Osteocyte (in vitro differentiated cells): ENCODE data around the gene NGEF. TPM values are rescaled to one million over a fixed set of nuclear protein-coding genes. Genes with fewer than 3 reads are reported as not detected.

Experiments
- DNase-seq: peaks from one replicate; pipeline ENCODE4 v3.0.0; 2021; ENCODE audit warnings: mixed read lengths; ENCODE audit not compliant: unreplicated experiment; ENCODE audit errors: extremely low spot score
- H3K27ac Mint-ChIP-seq: one replicate; pipeline ENCODE4 v1.8.0; 2021; ENCODE audit warnings: mild to moderate bottlenecking, mixed read lengths; ENCODE audit not compliant: unreplicated experiment
- H3K27me3 Mint-ChIP-seq: one replicate; pipeline ENCODE4 v1.8.0; 2021; ENCODE audit warnings: mixed read lengths; ENCODE audit not compliant: unreplicated experiment
- H3K36me3 Mint-ChIP-seq: one replicate; pipeline ENCODE4 v1.8.0; 2021; ENCODE audit warnings: mixed read lengths; ENCODE audit not compliant: unreplicated experiment
- H3K4me1 Mint-ChIP-seq: one replicate; pipeline ENCODE4 v1.8.0; 2021; ENCODE audit warnings: mixed read lengths; ENCODE audit not compliant: unreplicated experiment
- H3K4me3 Mint-ChIP-seq: one replicate; pipeline ENCODE4 v1.8.0; 2021; ENCODE audit warnings: mild to moderate bottlenecking, moderate library complexity, mixed read lengths; ENCODE audit not compliant: unreplicated experiment
- H3K9me3 Mint-ChIP-seq: one replicate; pipeline ENCODE4 v1.8.0; 2021; ENCODE audit warnings: mixed read lengths; ENCODE audit not compliant: unreplicated experiment
- total RNA-seq: library from RNA; stranded (reverse); gene quantifications from 2 replicates; pipeline ENCODE4 v1.2.1, GENCODE V29; 2021
- TF ChIP-seq, protein P1 (sequence below): fragments of 200-600 bp; sonication (generic); IDR thresholded peaks from 2 replicates; pipeline ENCODE4 v1.5.0; 2021; ENCODE audit warnings: antibody characterized with exemption, mild to moderate bottlenecking, moderate library complexity

The NGEF gene
- total RNA-seq, 1 donor from 2014 or later, result 0.27 TPM

DNA sequence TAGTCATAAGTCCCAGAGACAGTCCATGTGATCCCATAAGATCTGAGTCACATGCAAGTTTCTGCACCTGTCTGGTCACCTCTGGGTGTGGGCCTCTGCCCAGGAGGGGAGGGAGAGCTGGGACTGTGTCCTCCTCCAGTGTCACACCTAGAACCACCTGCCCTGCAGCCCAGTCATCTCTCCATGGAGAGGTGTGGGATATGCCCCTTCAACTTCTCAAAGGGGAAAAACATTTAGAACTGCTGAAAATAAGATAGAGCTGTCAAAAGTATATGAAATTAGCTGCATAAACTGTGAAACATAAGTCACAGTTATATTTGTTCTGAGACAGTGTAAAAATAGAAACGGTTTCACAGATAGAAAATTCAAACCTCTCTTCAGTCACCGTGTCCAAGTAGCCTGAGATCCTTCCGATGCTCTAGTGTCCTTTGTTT lies 55.4 kb downstream of the NGEF start:
- no peak overlapping the region for H3K4me3 Mint-ChIP-seq
- H3K4me1 Mint-ChIP-seq, result no peaks in the 10 kb centered on the region
- peaks cover 3% of the 10 kb centered on the region for H3K9me3 Mint-ChIP-seq
- H3K36me3 Mint-ChIP-seq, result no peaks in the 10 kb centered on the region
- H3K27ac Mint-ChIP-seq, result no peak overlapping the region
- H3K27me3 Mint-ChIP-seq, result peaks cover 37% of the 10 kb centered on the region
- TF ChIP-seq, protein P1, sequence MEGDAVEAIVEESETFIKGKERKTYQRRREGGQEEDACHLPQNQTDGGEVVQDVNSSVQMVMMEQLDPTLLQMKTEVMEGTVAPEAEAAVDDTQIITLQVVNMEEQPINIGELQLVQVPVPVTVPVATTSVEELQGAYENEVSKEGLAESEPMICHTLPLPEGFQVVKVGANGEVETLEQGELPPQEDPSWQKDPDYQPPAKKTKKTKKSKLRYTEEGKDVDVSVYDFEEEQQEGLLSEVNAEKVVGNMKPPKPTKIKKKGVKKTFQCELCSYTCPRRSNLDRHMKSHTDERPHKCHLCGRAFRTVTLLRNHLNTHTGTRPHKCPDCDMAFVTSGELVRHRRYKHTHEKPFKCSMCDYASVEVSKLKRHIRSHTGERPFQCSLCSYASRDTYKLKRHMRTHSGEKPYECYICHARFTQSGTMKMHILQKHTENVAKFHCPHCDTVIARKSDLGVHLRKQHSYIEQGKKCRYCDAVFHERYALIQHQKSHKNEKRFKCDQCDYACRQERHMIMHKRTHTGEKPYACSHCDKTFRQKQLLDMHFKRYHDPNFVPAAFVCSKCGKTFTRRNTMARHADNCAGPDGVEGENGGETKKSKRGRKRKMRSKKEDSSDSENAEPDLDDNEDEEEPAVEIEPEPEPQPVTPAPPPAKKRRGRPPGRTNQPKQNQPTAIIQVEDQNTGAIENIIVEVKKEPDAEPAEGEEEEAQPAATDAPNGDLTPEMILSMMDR, result no peak
- DNase-seq, result no peak

DNA sequence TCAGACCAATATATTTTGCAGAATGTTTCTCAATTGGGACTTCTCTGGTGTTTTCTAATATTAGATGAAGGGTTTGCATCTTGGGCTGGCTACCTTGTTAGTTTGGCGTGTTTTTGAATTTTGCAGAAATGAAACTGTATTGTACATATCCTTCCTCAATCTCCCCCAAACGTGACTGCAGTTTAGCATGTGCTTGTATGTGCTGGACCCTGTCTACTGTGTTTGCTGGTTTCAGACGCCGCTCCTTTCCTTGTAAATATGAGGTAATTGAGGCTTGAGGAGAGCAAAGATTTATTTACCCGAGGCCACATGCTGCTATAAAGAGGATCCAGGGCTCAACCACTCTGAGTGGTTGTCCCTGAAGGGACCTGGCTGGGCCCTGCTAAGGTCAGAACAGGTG lies 57.2 kb downstream of the NGEF start:
- H3K36me3 Mint-ChIP-seq, result no peaks in the 10 kb centered on the region
- peaks cover 3% of the 10 kb centered on the region for H3K9me3 Mint-ChIP-seq
- peaks cover 36% of the 10 kb centered on the region for H3K27me3 Mint-ChIP-seq
- H3K27ac Mint-ChIP-seq, result no peak overlapping the region
- TF ChIP-seq, protein P1, result no peak
- H3K4me1 Mint-ChIP-seq, result peaks cover 7% of the 10 kb centered on the region
- DNase-seq, result no peak
- no peak overlapping the region for H3K4me3 Mint-ChIP-seq

DNA sequence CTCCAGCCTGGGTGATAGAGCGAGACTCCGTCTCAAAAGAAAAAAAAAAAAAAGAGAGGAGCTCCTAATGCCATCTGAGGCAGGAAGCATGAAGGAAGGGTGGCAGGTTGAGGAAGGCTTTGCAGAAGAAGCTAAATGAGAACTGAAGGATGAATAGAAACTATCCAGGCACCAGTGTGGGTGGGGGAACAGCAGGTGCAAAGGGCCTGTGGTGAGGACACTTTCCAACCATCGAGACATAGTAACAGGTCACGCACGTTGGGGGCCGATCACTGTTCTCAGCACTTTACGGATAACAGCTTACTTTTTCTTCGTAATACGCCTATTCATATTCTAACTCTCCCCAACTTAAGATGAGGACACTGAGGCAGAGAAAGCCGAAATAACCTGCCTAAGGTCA lies 58.4 kb downstream of the NGEF start:
- H3K27me3 Mint-ChIP-seq, result peaks cover 35% of the 10 kb centered on the region
- peaks cover 3% of the 10 kb centered on the region for H3K9me3 Mint-ChIP-seq
- no peak overlapping the region for H3K27ac Mint-ChIP-seq
- H3K4me1 Mint-ChIP-seq, result peaks cover 7% of the 10 kb centered on the region
- DNase-seq, result no peak
- no peaks in the 10 kb centered on the region for H3K36me3 Mint-ChIP-seq
- TF ChIP-seq, protein P1, result no peak
- no peak overlapping the region for H3K4me3 Mint-ChIP-seq

DNA sequence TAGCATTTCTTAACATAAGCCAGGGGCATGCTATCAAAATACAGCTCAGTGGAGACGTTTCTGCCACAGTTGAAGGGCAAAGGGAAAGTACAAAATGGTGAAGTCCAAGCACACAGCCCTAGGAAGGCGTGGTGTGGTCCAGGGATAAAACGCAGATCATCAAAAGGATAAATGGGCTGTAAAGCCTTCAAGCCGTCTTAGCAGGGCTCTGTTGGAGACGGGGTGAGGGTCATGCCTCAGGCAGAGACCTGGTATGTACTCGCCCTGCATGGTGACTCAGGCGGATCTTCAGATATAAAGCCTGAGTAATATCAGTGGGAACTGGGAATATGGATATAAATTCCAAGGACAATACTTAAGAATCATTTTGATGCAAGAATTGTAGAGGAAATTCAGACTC lies 61.2 kb downstream of the NGEF start:
- H3K4me3 Mint-ChIP-seq, result no peak overlapping the region
- no peak overlapping the region for H3K27ac Mint-ChIP-seq
- peaks cover 7% of the 10 kb centered on the region for H3K4me1 Mint-ChIP-seq
- TF ChIP-seq, protein P1, result no peak
- DNase-seq, result no peak
- peaks cover 23% of the 10 kb centered on the region for H3K27me3 Mint-ChIP-seq
- H3K36me3 Mint-ChIP-seq, result peaks cover 3% of the 10 kb centered on the region
- H3K9me3 Mint-ChIP-seq, result no peaks in the 10 kb centered on the region

DNA sequence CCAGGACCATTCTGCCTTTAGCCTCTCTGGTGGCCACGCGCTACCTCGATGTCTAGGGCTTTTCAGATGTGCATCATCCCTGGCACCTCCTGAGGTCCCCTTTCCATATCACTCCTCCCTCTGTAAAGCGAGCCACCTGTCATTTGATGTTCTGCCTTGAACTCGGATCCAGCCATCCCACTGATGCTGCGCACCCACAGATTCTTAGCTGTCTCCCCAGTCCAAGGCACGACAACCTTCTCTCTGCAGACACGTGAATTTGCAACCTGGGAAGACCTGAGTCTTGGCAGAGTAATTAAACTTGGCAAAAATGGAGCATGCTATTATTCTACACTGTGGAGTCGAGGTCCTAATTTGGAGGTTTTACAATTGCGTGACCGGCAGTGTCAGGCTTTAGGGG lies 61.9 kb downstream of the NGEF start:
- Mint-ChIP-seq H3K27ac (no peak overlapping the region), H3K36me3 (peaks cover 3% of the 10 kb centered on the region), H3K4me3 (no peak overlapping the region), H3K9me3 (no peaks in the 10 kb centered on the region), H3K4me1 (peaks cover 7% of the 10 kb centered on the region), H3K27me3 (peaks cover 28% of the 10 kb centered on the region)
- TF ChIP-seq, protein P1, result no peak
- no peak for DNase-seq
